T1000 (cell line): ENCODE data around the gene DYNC2LI1.
"Not testable (repeated sequence)": the region's sequence is repeated elsewhere in the genome, so short reads cannot be mapped to it uniquely, and the experiment has no call there.

Experiments
- DNase-seq: peaks from one replicate; lab custom pipeline; 2025; ENCODE audit warnings: mixed read lengths; lab: John Stamatoyannopoulos, UW

The DYNC2LI1 gene

GRCh38 chr2:43773876-43774613 is at the start of gene DYNC2LI1:
DYNC2LI1 (plus strand) TSS chr2:43774039; CDS start chr2:43774139, 100 bp downstream.
- DNase-seq = peak; percentile 70

DNA sequence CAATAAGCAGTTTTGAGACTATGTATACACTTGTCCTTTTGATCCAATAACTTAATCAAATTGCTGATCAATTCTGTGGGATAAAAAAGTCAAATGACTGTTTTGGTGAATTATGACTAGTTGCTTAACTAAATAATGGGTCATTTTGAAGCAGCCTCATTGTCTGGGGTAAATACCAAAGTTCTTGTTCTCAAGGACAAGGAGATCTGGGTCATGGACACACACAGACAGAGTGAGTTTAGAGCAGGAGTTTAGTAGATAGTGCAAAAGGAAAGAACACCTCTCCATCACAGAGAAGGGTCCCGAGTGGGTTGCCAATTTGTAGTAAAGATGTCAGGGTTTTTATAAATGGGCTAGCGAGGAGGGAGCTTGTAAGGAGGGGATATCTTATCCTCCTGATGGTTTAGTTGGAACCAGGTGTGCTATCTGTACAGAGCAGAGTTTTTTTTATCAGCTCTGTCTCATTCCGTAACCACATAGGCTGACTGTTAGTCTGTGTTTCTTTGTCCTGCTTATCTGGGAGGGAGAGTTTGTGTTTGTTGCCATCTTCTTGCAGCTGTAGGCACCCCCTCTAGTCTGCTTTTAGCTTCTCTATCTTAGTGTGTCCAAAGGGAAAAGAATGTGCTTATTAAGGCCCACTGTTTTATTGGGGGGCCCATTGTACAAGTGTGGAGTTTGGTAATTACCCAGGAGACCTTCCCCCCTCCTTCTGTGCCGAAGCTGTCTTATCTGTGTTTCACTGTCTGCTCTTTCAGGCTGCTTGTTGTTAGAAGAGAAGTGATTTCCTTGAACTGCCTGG is 48.9 kb upstream of the DYNC2LI1 start:
- no peak for DNase-seq

DNA sequence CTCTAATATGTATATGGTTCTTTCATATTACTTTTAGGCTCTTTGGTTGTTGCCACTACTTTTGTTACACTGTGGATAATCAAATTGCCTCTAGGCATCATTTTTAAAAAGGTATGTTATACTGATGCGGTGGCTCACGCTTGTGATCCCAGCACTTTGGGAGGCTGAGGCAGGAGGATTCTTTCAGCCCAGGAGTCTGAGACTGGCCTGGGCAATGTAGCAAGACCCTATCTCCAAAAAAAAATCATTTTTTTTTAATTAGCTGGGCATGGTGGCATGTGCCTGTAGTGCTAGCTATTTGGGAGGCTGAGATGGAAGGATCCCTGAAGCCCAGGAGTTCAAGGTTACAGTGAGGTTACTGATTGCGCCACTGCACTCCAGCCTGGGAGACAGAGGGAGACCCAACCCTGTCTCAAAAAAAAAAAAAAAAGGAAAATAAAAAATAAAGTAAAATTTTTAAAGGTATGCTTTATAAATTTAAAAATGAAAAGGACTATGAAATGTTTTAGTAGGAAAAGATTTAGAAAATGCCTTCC is 48.1 kb upstream of the DYNC2LI1 start:
- no peak for DNase-seq

DNA sequence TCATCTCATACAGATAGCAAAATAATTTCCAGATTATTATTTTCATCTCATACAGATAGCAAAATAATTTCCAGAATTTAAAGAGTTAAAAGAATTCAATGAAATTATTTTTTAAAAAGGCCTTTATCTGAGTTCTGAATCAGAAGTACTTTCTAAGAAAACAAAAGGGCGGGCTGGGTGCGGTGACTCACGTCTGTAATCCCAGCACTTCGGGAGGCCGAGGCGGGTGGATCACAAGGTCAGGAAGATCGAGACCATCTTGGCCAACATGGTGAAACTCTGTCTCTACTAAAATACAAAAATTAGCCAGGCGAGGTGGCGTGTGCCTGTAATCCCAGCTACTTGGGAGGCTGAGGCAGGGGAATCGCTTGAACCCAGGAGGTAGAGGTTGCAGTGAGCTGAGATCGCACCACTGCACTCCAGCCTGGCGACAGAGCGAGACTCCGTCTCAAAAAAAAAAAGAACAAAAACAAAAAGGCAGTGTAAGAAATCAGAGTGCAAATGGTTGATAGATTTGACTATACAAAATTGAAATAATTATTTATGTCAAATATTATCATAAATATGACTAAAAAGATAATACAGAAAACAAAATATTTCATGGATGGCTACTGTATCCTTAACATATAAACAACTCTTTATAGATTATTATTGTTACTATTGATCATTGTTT is 46.7 kb upstream of the DYNC2LI1 start:
- DNase-seq = not testable (repeated sequence)

DNA sequence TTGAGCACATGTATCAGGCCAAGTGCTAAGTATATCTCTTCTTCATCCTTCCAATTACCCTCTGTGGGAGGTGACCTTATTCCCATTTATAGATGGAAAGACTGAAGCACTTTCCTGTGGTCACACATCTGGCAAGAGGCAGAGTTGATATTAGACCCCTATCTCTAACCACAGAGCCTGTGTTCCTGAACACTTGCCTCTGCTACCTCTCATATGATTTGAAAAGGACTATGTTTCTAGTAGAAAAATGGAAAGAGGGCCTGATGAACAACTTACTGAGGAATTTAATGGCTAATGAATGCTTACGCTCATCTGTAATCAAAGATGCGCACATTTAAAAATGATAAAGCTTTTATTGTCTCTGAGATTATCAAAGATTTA is 46.2 kb upstream of the DYNC2LI1 start:
- no peak for DNase-seq

DNA sequence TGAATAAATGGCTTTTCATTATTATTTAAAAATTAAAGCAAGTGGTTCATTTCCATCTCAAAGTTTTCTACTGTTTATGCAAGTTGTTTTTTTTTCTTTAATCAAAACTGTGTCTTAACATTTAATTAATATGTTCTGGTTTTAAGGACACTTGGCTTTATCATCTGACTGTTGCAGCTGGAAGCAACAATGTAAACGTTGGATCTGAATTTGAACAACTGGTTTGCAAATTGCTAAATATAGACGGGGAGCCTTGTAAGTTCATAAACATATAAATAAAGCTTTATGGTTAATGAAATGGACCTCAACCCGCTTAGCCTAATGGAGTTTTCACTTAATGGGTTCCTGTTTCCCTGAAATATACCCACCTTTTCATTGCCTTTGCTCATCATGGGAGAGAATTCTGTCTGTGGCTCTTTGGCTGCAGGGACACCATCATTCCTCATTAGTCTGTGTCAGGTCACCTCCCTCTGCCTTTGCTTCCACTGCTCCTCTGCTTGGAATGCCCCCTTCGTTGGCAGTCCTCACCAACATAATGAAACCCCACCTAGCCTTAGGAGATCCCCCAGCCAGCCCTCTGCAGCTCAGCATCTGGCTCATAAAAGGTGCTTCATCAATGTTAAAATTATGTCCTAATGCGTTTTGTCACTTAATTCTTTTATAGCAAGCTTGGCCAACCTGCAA is 44.2 kb upstream of the DYNC2LI1 start:
- no peak for DNase-seq

DNA sequence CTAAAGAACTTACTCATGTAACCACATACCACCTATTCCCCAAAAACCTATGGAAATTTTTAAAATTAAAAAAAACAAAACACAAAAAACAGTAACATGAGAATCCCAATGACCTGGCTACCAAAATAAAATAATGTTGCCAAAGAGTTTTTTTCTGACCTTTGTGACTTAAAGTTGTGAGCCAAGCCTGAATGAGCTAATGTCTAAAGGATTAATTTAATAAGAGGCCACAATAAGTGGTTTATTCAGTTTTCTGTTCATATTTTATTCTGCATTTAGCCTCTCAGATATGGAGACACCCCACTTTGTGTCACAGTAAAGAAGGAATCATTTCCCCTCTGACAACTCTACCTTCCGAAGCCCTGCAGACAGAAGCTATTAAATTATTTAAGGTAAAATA is 42.6 kb upstream of the DYNC2LI1 start:
- DNase-seq = no peak

DNA sequence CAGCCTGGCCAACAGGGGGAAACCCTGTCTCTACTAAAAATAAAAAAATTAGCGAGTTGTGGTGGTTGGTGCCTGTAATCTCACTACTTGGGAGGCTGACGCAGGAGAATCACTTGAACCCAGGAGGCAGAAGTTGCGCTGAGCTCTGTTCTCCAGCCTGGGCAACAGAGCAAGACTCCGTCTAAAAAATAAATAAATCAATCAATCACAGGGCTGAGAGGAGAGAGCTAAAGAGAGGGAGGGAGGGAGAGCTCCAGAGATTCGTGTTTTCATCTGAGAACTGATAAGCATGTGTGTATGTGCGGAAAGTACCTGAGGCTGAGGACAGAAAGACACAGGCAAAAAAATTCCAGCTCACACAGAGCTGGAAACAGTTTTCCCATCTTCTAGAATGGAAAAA is 37.2 kb upstream of the DYNC2LI1 start:
- DNase-seq = no peak

DNA sequence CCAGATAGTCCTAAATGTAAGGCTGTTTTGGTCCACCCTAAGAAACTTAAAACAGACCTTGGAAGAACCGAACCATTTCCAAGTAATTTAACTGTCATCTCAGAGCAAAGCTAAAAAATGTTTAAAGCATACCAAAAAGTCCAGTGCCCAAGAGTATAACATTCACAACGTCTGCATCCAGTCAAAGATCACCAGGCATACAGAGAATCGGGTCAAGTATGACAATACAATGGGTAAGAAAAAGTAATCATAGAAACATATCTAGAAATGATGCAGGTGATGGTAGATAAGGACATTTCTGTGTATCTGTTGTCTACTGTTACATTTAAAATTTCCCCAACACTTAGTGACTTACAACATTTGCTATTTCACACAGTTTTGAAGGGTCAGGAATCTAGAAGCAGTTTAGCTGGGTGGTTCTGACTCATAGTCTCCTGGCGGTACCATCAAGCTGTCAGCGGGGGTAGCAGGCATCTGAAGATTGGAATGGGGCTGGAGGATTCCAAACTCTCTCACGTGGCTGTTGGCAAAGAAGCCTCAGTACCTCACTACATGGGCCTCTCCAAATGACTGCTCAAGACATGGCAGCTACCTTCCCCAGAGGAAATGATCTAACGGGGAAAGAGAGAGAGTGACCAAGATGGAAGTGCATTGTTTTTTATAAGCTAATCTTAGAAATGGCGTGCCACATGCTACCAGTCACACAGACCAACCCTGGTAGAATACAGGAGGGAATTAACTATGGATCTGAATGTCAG is 36.6 kb upstream of the DYNC2LI1 start:
- DNase-seq = no peak

- no peak for DNase-seq
Observed at GRCh38 chr2:43737855-43738254, 36.0 kb upstream of the DYNC2LI1 start.

DNA sequence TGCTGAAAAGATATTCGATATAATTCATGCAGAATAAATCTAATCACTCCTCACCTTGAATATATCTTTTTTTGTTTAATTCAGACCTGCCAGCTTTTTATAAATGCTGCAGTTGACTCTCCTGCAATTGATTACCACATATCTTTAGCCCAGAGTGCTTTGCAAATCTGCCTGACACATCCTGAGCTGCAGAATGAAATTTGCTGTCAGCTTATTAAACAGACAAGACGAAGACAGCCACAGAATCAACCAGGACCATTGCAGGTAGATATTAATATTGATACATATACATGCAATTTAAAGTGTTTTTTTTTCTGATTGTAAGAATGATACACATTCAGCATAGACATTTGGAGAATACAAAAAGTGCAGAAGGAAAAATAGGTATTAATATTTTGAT is 35.6 kb upstream of the DYNC2LI1 start:
- DNase-seq = no peak

- DNase-seq = no peak
Observed at GRCh38 chr2:43743706-43744105, 30.1 kb upstream of the DYNC2LI1 start.

GRCh38 chr2:43745457-43745856 is 28.4 kb upstream of the DYNC2LI1 start:
- no peak for DNase-seq

DNA sequence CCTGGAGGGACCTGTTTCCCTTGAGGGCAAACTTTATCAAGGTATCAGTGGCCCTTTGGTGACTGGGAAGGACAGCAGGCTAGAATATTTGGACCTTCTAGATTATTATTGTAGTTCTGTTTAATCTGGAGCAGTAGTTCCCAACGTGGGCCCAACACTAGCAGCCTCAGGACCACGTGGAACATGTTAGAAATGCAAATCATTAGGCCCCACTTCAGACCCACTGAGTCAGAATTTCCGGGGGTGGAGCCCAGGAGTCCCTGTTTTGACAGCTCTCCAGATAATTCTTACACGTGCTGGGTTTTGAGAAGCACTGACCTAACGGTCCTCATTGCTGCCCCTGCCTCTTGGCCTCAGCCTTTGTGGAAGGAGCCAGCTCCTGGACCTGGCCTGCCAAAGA is 25.5 kb upstream of the DYNC2LI1 start:
- no peak for DNase-seq

DNA sequence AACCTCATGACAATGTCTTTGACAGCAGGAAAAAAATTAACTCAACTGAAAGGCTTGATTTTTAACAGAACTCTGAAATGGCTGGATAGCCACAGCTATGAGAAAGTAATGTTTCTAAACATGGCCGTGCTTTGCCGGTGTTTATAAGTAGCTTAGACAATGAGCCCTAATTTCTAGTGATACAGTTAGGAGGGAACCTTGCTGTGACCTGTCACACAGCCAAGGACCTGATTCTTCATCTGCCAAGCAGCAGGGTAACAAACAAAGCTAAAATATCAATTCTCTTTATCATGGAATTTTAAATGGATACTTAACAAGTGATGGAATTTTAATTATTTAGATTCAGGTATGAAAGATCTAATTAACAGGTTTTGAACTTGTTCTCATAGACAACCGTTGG is 24.3 kb upstream of the DYNC2LI1 start:
- no peak for DNase-seq

- DNase-seq = no peak
Observed at GRCh38 chr2:43751476-43751990, 22.3 kb upstream of the DYNC2LI1 start.

DNA sequence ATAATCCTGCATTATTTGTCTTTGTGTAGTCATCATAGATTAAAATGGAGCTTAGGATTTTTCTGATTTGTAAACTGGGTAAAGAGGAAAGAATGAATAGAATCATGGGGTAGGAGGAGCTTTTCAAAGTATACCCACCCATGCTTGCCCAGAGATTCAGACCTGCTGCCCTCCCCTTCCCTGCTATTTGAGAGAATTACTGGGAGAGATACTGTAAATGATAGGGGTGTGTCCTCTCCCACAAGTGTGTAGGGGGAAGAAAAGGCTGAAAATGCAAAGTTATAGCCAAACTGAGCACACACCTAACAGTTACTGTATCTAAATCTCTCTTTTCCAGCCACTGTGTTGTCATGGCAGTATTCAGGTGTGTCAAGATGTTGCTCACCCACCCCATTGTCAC is 21.5 kb upstream of the DYNC2LI1 start:
- no peak for DNase-seq

GRCh38 chr2:43754180-43754579 is 19.7 kb upstream of the DYNC2LI1 start:
- peak; percentile 16 for DNase-seq

- DNase-seq = no peak
Observed at GRCh38 chr2:43758739-43759138, 15.1 kb upstream of the DYNC2LI1 start.

DNA sequence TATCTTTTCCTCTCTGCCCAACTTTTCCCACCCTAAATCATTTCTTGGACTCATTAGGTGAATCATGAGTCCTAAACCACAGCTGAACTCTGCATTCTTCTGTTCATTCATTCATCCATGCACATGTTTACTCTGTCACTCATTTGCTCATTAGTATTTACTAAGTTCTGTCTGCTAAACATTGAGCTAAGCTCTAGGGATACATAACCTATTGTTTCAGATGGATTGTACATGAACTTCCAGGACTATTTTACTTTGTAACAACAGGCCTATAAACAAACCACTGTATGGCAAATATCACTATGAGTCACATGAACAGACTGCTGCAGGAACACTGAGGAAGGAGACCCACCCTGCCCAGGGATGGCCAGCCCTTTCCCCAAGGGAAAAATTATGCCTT is 14.6 kb upstream of the DYNC2LI1 start:
- peak; percentile 10 for DNase-seq

- no peak for DNase-seq
Observed at GRCh38 chr2:43762286-43762685, 11.6 kb upstream of the DYNC2LI1 start.
